Loucy (cell line): ENCODE measurements around the gene SULT4A1.

Source experiments
- H2AFZ ChIP-seq: fragments of 200-600 bp; sonication (generic); 2 replicates; pipeline ENCODE4 v1.6.0; 2016; ENCODE audit warnings: antibody characterized with exemption, mild to moderate bottlenecking, low read length, moderate library complexity
- H3F3A ChIP-seq: fragments of 200-600 bp; 2 replicates; pipeline ENCODE4 v1.6.0; 2016; ENCODE audit warnings: antibody characterized with exemption, low read depth, mild to moderate bottlenecking
- H3K27me3 ChIP-seq: fragments of 200-600 bp; sonication (generic); 2 replicates; pipeline ENCODE4 v1.6.1; 2014; ENCODE audit warnings: low read length, mild to moderate bottlenecking; ENCODE audit not compliant: insufficient read depth, poor library complexity, severe bottlenecking
- H3K36me3 ChIP-seq: fragments of 200-600 bp; sonication (generic); 2 replicates; pipeline ENCODE4 v1.6.1; 2016; ENCODE audit warnings: low read length; ENCODE audit not compliant: insufficient read depth
- H3K4me1 ChIP-seq: fragments of 200-600 bp; sonication (generic); 2 replicates; pipeline ENCODE4 v1.5.1; 2014; ENCODE audit warnings: low read length, mild to moderate bottlenecking; ENCODE audit not compliant: insufficient read depth, poor library complexity, severe bottlenecking
- H3K4me2 ChIP-seq: fragments of 200-600 bp; sonication (generic); 2 replicates; pipeline ENCODE4 v1.6.0; 2014; ENCODE audit warnings: antibody characterized with exemption, low read length, low read depth, mild to moderate bottlenecking; ENCODE audit not compliant: poor library complexity, severe bottlenecking
- H3K4me3 ChIP-seq: fragments of 200-600 bp; sonication (generic); 2 replicates; pipeline ENCODE4 v1.5.1; 2014; ENCODE audit warnings: low read length, mild to moderate bottlenecking, mixed read lengths; ENCODE audit not compliant: poor library complexity, severe bottlenecking
- H3K79me2 ChIP-seq: fragments of 200-600 bp; sonication (generic); 2 replicates; pipeline ENCODE4 v1.6.1; 2014; ENCODE audit warnings: low read length; ENCODE audit not compliant: insufficient read depth
- H3K9ac ChIP-seq: fragments of 200-600 bp; sonication (generic); 2 replicates; pipeline ENCODE4 v1.6.0; 2014; ENCODE audit warnings: mild to moderate bottlenecking, low read depth, low read length, moderate library complexity; ENCODE audit not compliant: poor library complexity, severe bottlenecking
- H3K9me2 ChIP-seq: fragments of 200-600 bp; sonication (generic); replicated peaks from 2 replicates; pipeline ENCODE4 v1.6.1; 2016; ENCODE audit warnings: low read depth, low read length, mixed read lengths
- H3K9me3 ChIP-seq: fragments of 200-600 bp; sonication (generic); 2 replicates; pipeline ENCODE4 v1.6.1; 2014; ENCODE audit warnings: mild to moderate bottlenecking, antibody characterized with exemption, low read length, low read depth; ENCODE audit not compliant: insufficient read depth
- H4K20me1 ChIP-seq: fragments of 200-600 bp; sonication (generic); 2 replicates; pipeline ENCODE4 v1.6.0; 2014; ENCODE audit warnings: antibody characterized with exemption, low read length, mild to moderate bottlenecking; ENCODE audit not compliant: insufficient read depth, poor library complexity, severe bottlenecking
- CTCF ChIP-seq: fragments of 200-600 bp; sonication (generic); conservative IDR thresholded peaks from 2 replicates; pipeline ENCODE4 v1.5.1; 2014; ENCODE audit warnings: mild to moderate bottlenecking, antibody characterized with exemption, low read length
- EZH2phosphoT487 ChIP-seq: fragments of 200-600 bp; IDR thresholded peaks from 2 replicates; pipeline ENCODE4 v1.6.1; 2018; ENCODE audit warnings: antibody characterized with exemption, mild to moderate bottlenecking, moderate library complexity, borderline replicate concordance

The SULT4A1 gene

GRCh38 chr22:43820651-43821305, 41.5 kb downstream of the SULT4A1 start:
- no peak overlapping the region for H3K9ac ChIP-seq

GRCh38 chr22:43819931-43820640, 42.2 kb downstream of the SULT4A1 start:
- H3K36me3 ChIP-seq: no peaks in the 10 kb centered on the region
- H2AFZ ChIP-seq: no peak overlapping the region
- no peaks in the 10 kb centered on the region for H4K20me1 ChIP-seq
- no peak overlapping the region for H3K4me2 ChIP-seq
- no peaks in the 10 kb centered on the region for H3K27me3 ChIP-seq
- H3K9me3 ChIP-seq: no peaks in the 10 kb centered on the region
- H3K9ac ChIP-seq: no peak overlapping the region
- H3K79me2 ChIP-seq: no peaks in the 10 kb centered on the region
- no peaks in the 10 kb centered on the region for H3F3A ChIP-seq
- no peaks in the 10 kb centered on the region for H3K4me1 ChIP-seq
- TF ChIP-seq EZH2phosphoT487: no peak
- no peak for TF ChIP-seq CTCF
- H3K9me2 ChIP-seq: no peaks in the 10 kb centered on the region
- no peak overlapping the region for H3K4me3 ChIP-seq

More at GRCh38 chr22:43820651-43821305, 41.5 kb downstream of the SULT4A1 start:
- Histone ChIP-seq H3K9me2 (no peaks in the 10 kb centered on the region), H3K36me3 (no peaks in the 10 kb centered on the region), H3K4me1 (no peaks in the 10 kb centered on the region), H3K79me2 (no peaks in the 10 kb centered on the region), H3K4me2 (no peak overlapping the region), H3K9me3 (no peaks in the 10 kb centered on the region), H3K4me3 (no peak overlapping the region), H4K20me1 (no peaks in the 10 kb centered on the region), H3F3A (no peaks in the 10 kb centered on the region), H2AFZ (no peak overlapping the region), H3K27me3 (no peaks in the 10 kb centered on the region)
- TF ChIP-seq CTCF (no peak), EZH2phosphoT487 (no peak)

GRCh38 chr22:43819421-43819921, 42.8 kb downstream of the SULT4A1 start:
- Histone ChIP-seq H3K9me3 (no peaks in the 10 kb centered on the region), H3K4me3 (no peak overlapping the region), H3K4me1 (no peaks in the 10 kb centered on the region), H3K79me2 (no peaks in the 10 kb centered on the region), H3K27me3 (no peaks in the 10 kb centered on the region), H4K20me1 (no peaks in the 10 kb centered on the region), H3K4me2 (no peak overlapping the region), H3K36me3 (no peaks in the 10 kb centered on the region), H2AFZ (no peak overlapping the region), H3K9ac (no peak overlapping the region), H3K9me2 (no peaks in the 10 kb centered on the region), H3F3A (no peaks in the 10 kb centered on the region)
- TF ChIP-seq EZH2phosphoT487 (no peak), CTCF (no peak)
